ENCODE results near the gene HNRNPA0. TPM values are rescaled to one million over a fixed set of nuclear protein-coding genes. Genes with fewer than 3 reads are reported as not detected.

Gene HNRNPA0
- total and polyA plus RNA-seq, 2 of the 8 experiments (the other 6 are each of a cell fraction or from before 2014, with no cell fraction given) = 22.0 to 71.3 TPM

DNA sequence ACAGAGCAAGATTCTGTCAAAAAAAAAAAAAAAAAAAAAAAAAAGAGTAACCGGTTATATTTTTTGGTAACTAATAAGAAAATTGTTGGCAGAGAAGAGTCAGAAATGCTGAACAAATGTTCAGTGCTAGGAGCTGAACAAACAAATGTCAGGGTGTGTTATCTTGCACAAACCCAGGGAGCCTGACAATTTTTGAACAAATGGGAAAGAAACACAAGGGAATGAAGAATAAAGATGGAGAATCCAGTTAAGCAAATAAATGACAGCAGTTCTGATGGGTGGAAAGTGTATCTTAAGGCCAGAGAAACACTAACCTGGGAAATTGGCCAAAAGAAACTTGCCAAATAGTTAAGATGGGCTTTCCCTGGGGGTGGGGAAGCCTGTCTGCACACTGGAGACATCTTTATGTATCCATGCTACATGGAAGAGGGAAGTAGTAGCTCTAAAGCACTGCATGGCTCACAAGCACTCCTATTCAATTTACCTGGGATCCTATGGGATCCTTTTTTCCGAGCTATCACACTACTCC lies 42.0 kb downstream of the HNRNPA0 start:
- Histone ChIP-seq H3K79me2 (ENCODE audit: control insufficient read depth in 1 of 2, insufficient read depth in 2 of 2, low read length in 2 of 2) (no peaks in the 10 kb centered on the region), H3K14ac (ENCODE audit: insufficient read length) (no peak overlapping the region), H2AFZ (ENCODE audit: low read length) (no peak overlapping the region), H4K5ac (ENCODE audit: insufficient read length, low read depth, low read length) (no peak overlapping the region), H3K9ac (replicated peaks in 1 of 4; ENCODE audit: extremely low read depth in 1 of 4, low read depth in 3 of 4, low read length in 3 of 4) (no peak overlapping the region), H3K23me2 (ENCODE audit: low read depth, low read length) (no peaks in the 10 kb centered on the region), H3K18ac (ENCODE audit: extremely low read depth, low read length) (no peak overlapping the region), H4K20me1 (replicated peaks in 1 of 2; ENCODE audit: control insufficient read depth in 1 of 2, insufficient read depth in 2 of 2, low read length in 2 of 2) (peaks cover 0 to 3% of the 10 kb centered on the region in 2 experiments), H3K27ac (ENCODE audit: low read depth, low read length) (no peak overlapping the region), H3K36me3 (ENCODE audit: control insufficient read depth in 2 of 4, insufficient read depth in 4 of 4, low read length in 3 of 4) (peaks cover 0 to 12% (median 3%) of the 10 kb centered on the region in 4 experiments; a peak in 3 of 8 replicates), H3K4me2 (ENCODE audit: insufficient read depth in 1 of 2, low read depth in 2 of 2, low read length in 2 of 2) (no peak overlapping the region), H2BK12ac (ENCODE audit: low read depth, low read length) (no peak overlapping the region), H3K4me3 (ENCODE audit: extremely low read depth in 1 of 4, insufficient read depth in 2 of 4, low read depth in 3 of 4, low read length in 4 of 4) (no peak overlapping the region), H4K8ac (ENCODE audit: extremely low read depth, insufficient read depth, low read length) (no peak overlapping the region), H2BK15ac (ENCODE audit: low read length) (no peak overlapping the region), H3K56ac (replicated peaks; ENCODE audit: insufficient read length, low read depth, low read length) (no peak overlapping the region), H3K79me1 (ENCODE audit: low read depth, low read length) (no peaks in the 10 kb centered on the region), H2BK20ac (ENCODE audit: low read length) (no peak overlapping the region), H3K9me3 (ENCODE audit: insufficient read depth in 2 of 2, low read depth in 1 of 2, low read length in 1 of 2) (peaks cover 4 to 6% of the 10 kb centered on the region in 2 experiments), H3K4ac (replicated peaks; ENCODE audit: insufficient read length, low read depth, low read length) (no peak overlapping the region), H3K27me3 (replicated peaks in 1 of 4; ENCODE audit: control insufficient read depth in 3 of 4, extremely low read depth in 1 of 4, insufficient read depth in 3 of 4, low read length in 3 of 4) (no peaks in the 10 kb centered on the region), H3K23ac (ENCODE audit: insufficient read length) (no peak overlapping the region), H2AK5ac (ENCODE audit: low read depth, low read length) (no peak overlapping the region), H3K4me1 (replicated peaks in 1 of 4; ENCODE audit: control insufficient read depth in 3 of 4, insufficient read depth in 4 of 4, low read length in 3 of 4) (no peaks in the 10 kb centered on the region), H2BK5ac (ENCODE audit: low read depth, low read length) (no peak overlapping the region), H2BK120ac (replicated peaks; ENCODE audit: low read depth, low read length) (no peak overlapping the region), H4K91ac (replicated peaks; ENCODE audit: insufficient read length, low read length) (no peak overlapping the region)
- CTCF ChIA-PET (ENCODE audit: partially characterized antibody) = interaction anchor here (1.1 kb wide), 1 partner anchor 31 kb away, joined by 3 read pairs; no protein-coding TSS in a partner anchor
- TF ChIP-seq SP2 (IDR thresholded peaks at IDR 0.05; ENCODE audit: low read length) (no peak), BRCA1 (IDR thresholded peaks at IDR 0.05; ENCODE audit: low read depth, low read length) (no peak), HDAC2 (IDR thresholded peaks at IDR 0.05; ENCODE audit: borderline replicate concordance in 1 of 2, low read depth in 2 of 2, low read length in 2 of 2) (no peak), NANOG (IDR thresholded peaks at IDR 0.05; ENCODE audit: insufficient read depth, low read depth, low read length, poor library complexity, severe bottlenecking) (no peak), POLR2AphosphoS5 (IDR thresholded peaks at IDR 0.05; ENCODE audit: low read depth, low read length) (no peak), KDM1A (IDR thresholded peaks at IDR 0.05; ENCODE audit: borderline replicate concordance, low read length) (no peak), CREB1 (IDR thresholded peaks at IDR 0.05) (no peak)
- no peak for DNase-seq (ENCODE audit: low read depth in 1 of 2, low spot score in 2 of 2)
- POLR2A ChIA-PET (ENCODE audit: partially characterized antibody) = interaction anchor here (1.5 kb wide), 1 partner anchor 41 kb away, joined by 4 read pairs; no protein-coding TSS in a partner anchor
- WGBS, 2 experiments (ENCODE audit: extremely low coverage in 1 of 2, insufficient coverage in 1 of 2, insufficient read length in 1 of 2, insufficient replicate concordance in 2 of 2, low coverage in 1 of 2, low lambda C conversion rate in 2 of 2, missing lambda C conversion rate in 1 of 2) = 89% methylated on average over 1 of the region's 2 CpGs; no CpG with 5 or more reads in 1 of the 2 experiments
- no peak for FAIRE-seq

Measured in H1 (cell line).